NCI-H345 treated with DMSO at 0.1 percent for 48 hours (cell line): ENCODE data around the gene IFNA2.
"Not testable (repeated sequence)": the region's sequence is repeated elsewhere in the genome, so short reads cannot be mapped to it uniquely, and the experiment has no call there.

ENCODE experiments used
- DNase-seq: peaks from one replicate; lab custom pipeline; 2025; ENCODE audit not compliant: unreplicated experiment; lab: John Stamatoyannopoulos, UW

Gene IFNA2

DNA sequence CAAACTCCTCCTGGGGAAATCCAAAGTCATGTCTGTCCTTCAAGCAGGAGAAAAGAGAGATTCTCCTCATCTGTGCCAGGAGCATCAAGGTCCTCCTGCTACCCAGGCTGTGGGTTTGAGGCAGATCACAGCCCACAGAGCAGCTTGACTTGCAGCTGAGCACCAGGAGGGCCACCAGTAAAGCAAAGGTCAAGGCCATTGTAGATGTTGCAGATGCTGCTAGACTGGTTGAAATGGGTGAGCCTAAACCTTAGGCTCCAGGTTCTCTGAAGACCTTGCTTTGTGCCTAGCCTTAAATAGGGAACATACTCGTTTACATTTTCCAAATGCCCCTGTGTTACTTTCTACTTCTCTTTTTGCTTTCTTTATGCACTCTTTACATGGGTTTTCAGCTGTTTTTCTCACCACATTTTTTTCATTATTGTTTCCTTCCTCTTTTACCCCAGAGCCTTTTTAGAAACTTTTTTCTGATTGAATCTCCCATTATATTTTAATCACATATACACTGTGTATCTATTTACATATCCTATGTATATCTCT is at the start of gene IFNA2:
TSS of gene IFNA2 (minus strand) at position 268 of the 540 bp plus-strand sequence. CDS start at position 199, 69 bp downstream.
- no peak for DNase-seq

- not testable (repeated sequence) for DNase-seq
Measured at GRCh38 chr9:21435015-21435383, 49.8 kb upstream of the IFNA2 start.

DNA sequence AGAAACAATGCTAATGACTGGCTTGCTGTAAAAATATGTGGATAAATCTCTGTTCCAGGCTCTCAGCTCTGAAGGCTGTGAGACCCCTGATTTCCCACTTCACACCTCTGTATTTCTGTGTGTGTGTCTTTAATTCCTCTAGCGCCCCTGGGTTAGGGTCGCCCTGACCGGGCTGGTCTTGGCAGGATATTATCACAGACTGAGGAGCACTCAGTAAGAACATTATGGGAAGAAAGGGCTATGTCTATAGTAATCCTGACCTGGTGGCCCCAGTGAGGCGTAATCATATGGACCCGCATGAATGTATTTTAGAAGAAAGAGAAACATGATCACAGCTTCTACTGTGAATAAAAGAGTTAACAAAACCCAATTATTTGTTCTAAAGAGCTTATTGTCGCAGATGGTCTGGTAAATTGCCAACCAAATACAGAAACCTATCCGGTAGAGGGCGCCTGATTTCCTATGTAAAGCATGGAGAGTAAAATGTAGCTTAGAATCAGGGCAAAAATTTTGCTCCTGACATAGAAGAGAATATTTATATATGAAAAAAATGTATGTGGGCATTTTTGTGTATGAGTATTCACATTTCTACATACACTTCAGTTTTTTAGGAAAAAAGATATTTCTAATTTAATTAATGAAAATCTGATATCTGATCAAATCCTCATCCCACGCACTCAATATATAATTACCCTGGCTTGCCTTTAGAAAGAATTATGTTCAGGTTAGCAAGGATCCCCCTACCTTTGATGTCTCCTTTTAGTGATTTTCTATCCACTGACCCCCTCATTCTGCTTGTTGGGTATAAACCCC is 49.2 kb upstream of the IFNA2 start:
- DNase-seq: no peak

- no peak for DNase-seq
Measured at GRCh38 chr9:21432672-21433425, 47.7 kb upstream of the IFNA2 start.

DNA sequence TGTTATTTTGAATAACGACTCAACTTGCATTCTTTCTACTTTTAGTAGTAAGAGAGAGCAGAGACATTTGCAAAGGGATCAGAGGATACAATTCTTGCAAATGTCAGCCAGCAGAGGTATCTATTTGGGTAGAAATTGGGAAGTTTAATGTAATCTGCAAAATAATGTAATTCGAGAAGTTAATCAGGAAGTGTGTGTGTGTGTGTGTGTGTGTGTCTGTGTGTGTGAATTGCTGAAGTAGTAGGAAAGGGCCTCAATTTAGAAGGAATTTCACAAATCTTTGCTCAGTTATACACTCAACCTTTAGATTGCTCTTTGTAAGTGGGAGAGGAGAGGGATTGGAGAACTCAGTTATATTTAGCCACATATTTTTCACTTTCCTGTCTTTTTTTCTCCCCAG is 44.0 kb upstream of the IFNA2 start:
- DNase-seq: no peak

DNA sequence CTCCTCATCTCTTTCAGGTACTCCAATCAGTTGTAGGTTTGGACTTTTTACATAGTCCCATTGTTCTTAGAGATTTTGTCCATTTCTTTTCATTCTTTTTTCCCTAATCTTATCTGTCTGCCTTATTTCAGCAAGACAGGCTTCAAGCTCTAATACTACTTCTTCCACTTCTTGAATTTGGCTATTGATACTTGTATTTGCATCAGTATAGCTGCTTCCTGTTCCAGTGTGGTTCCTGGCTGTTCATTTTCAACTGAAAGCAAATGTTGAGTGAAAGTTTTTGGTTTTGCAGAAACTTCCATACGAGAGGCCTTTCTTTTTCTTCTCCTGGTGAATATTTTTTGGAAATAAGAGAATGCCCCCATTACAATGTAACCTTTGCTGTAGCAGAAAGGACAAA is 43.0 kb upstream of the IFNA2 start:
- DNase-seq: no peak

DNA sequence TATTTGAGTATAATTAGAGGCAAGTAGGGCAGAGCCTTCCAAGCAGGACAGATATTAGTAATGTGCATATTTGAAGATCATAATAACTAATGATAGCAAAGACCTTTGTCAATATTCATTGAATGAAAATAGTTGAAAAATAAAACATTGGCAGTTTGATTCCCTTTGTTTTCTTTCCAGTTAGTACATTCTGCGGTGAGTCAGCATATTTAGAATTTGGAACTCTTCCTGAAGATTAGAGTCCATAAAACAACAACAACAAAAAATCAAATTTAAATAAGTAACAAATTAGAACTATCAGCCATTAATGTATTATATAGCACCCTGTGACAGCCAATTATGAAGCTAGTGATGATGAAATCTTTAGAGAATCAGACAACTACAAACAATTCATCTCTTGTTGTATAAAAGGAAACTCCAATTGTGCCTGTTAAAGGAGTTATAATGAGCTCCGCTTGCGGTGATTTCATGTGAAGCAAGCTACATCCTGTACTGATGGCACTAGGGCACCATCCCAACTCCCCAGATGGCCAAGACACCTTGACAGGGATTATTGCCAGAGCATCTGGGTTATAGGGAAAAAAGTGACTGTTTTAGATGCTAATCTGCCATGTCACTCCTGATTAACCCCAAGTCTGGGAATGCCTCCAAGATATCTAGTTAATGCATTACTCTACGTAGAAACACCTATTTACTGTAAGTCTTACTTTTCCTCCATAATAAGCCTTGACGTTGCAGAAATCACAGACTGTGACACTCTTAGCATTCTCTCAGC is 30.5 kb upstream of the IFNA2 start:
- no peak for DNase-seq

DNA sequence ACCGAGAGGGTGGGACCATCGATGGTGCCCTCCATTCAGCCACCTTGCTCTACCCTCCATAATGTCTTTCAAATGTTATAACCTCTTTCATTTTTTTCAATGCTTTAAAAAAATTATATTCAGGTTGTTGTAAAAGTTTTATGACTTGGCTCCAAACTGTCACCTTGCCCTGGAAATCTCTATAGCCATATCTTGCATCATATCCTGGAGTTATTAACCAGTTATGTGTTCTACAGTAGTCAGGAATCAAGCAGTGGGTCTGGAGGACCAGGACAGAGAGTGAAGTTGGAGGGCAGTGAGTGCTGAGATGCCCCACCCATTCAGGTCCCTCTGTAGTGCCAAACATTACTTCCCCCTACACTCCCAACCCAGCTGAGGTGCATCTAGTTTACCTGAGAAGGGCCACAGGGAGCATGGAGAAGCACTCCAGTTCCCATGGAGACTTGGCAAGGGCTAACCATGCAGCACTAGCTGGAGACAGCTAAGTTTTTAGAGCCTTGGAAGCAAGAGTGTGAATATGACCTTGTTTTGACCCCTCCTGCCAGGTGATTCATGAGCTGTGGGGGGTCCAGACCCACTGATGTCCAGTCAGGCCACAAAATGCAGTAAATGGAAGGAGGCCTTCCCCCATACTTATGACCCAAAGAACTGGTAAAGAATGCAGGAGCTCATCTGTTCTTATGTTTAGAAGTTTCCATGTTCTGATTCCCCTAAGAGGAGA is 29.2 kb upstream of the IFNA2 start:
- DNase-seq: no peak

GRCh38 chr9:21413624-21414023 is 28.4 kb upstream of the IFNA2 start:
- DNase-seq: no peak

DNA sequence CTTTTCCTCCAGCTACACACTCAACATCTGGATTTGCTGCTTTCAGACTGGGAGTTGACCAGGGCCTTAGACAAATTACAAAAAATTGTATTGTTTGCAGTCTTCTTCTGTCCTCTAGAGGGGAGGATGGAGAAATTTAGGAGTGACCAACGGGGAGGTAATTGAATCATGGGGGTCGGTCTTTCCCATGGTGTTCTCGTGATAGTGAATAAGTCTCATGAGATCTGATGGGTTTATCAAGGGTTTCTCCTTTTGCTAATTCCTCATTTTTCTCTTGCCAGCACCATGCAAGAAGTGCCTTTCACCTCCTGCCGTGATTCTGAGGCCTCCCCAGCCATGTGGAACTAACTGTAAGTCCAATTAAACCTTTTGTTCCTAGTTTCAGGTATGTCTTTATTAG is 28.0 kb upstream of the IFNA2 start:
- no peak for DNase-seq

DNA sequence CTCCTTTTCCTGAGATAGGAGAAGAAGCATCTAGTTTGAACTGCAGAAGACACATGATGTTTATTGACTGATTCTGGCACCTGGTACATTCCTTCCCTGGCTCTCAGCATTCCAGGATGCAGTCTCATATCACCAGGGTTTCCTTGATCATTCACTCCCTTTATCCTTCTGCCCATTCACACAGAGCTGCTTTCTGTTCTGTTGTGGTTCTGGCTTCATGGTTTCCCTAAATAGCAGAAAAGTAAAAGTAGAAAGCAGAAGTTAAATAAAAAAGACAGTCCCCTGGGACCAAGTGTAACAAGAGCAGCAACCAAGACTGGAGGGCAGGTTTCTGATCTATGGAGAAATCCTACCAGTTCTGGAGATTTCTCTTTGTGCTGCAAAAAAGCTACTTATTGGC is 26.9 kb upstream of the IFNA2 start:
- no peak for DNase-seq

DNA sequence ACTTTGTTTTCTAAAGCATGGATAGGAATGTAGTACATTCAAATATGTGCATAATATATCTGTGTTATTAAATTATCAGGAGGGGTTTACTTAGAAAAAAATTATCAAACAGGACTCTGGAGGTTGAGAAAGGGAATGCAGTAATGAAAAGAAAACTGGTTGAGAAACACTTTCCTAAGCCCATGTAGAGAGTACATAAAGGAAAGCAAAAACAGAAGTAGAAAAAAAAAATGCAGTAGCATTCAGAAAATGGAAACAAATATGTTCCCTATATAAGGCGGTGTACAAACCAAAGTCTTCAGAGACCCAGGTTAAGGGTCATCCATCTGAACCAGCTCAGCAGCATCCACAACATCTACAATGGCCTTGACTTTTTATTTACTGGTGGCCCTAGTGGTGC is 23.6 kb upstream of the IFNA2 start, which contains the start of gene IFNA8:
TSS of gene IFNA8 (plus strand) at position 301 of the 400 bp plus-strand sequence. CDS start at position 361, 60 bp downstream.
- no peak for DNase-seq

GRCh38 chr9:21404146-21404545 is 18.9 kb upstream of the IFNA2 start:
- no peak for DNase-seq

DNA sequence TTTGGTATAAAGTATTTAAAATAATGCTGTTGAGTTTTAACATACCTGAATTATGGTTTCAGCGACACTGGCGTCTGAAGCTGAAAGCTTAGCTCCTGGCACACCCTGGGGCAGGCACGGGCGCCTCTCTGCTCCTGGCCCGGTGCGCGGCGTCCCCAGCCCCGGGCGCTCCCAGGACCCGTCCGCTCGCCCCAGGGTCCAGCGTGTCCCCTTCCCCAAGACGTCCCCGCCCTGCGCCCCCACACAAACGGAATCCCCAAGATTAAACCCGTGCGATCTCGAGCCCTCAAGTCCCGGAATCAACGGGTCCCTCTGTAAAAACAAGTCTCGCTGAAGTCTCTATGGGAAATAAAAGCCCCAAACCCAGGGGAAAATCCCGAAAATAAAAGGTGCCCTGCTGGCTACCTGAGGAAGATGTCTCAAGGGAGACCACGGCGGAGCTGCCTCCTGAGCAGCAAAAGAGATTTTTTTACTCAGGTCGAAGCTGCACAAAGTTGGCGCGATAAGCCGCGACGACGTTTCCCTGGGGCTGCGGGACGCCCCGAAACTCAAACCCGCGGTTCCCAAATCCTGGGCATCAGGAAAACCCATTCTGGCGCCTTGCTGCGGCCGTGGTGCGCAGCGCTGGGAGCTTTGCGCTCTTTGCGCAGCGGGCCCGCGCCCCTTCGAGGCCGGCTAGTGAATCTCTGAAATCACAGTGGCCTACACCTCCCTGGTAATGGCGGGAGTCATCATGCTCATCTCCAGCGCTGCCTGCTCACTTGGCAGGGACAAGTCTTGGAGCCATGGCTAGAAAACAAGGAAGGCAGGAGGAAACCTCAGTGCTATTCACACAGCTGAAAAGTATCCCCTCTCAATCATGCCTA is 17.4 kb upstream of the IFNA2 start:
- DNase-seq: no peak

GRCh38 chr9:21399956-21400355 is 14.8 kb upstream of the IFNA2 start:
- no peak for DNase-seq

GRCh38 chr9:21398955-21399489 is 13.8 kb upstream of the IFNA2 start:
- DNase-seq: no peak

GRCh38 chr9:21395778-21396717 is 10.8 kb upstream of the IFNA2 start:
- peak; percentile 13 for DNase-seq

- DNase-seq: no peak
Measured at GRCh38 chr9:21392270-21392669, 7.1 kb upstream of the IFNA2 start.
